ENCODE data around the gene PLPP4. TPM values are rescaled to one million over a fixed set of nuclear protein-coding genes. Genes with fewer than 3 reads are reported as not detected.

Gene PLPP4
- total and polyA plus RNA-seq, 4 donors, result 0.18 to 0.51 TPM; not detected in 2

DNA sequence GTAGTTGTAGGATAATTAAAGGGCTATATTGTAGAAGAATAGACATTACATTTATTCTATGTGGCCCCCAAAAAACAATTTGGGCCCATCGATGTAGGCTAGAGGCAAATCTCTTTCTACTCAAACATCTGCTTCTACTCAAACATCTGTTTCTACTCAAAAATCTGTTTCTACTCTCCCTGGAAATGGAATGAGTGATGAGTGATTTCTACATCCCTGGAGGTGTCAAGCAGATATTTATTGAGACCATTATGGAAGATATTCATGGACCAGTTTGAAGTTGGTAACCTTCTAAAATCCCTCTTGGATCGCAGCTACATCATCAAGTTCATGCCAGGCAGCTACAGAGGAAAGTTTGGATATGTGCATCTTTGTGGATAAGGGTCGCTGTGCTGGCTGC is 5.1 kb upstream of the PLPP4 start:
- WGBS, 2 donors, result 82 to 88% methylated on average over 3 of the region's 3 CpGs
- H3K4me1 ChIP-seq (ENCODE audit: control insufficient read depth in 5 of 5, insufficient read depth in 5 of 5, low read length in 5 of 5), result peaks cover 0 to 3% (median 0%) of the 10 kb centered on the region in 5 donors
- DNase-seq, result no peak
- ATAC-seq (ENCODE audit: insufficient read depth, low FRiP score), result no peak
- H3K27me3 ChIP-seq (ENCODE audit: control insufficient read depth in 3 of 3, insufficient read depth in 3 of 3, low read length in 2 of 3), result peaks cover 0 to 33% (median 12%) of the 10 kb centered on the region in 3 donors
- H3K9ac ChIP-seq (ENCODE audit: insufficient read depth in 1 of 2, low read length in 2 of 2), result no peak overlapping the region
- H3K27ac ChIP-seq (ENCODE audit: low read depth in 1 of 2, low read length in 1 of 2), result no peak overlapping the region
- no peak overlapping the region for H3K4me3 ChIP-seq
- peaks cover 0 to 2% (median 0%) of the 10 kb centered on the region in 4 donors for H3K9me3 ChIP-seq (ENCODE audit: control insufficient read depth in 4 of 4, insufficient read depth in 3 of 4, low read length in 3 of 4)
- TF ChIP-seq, protein P1, sequence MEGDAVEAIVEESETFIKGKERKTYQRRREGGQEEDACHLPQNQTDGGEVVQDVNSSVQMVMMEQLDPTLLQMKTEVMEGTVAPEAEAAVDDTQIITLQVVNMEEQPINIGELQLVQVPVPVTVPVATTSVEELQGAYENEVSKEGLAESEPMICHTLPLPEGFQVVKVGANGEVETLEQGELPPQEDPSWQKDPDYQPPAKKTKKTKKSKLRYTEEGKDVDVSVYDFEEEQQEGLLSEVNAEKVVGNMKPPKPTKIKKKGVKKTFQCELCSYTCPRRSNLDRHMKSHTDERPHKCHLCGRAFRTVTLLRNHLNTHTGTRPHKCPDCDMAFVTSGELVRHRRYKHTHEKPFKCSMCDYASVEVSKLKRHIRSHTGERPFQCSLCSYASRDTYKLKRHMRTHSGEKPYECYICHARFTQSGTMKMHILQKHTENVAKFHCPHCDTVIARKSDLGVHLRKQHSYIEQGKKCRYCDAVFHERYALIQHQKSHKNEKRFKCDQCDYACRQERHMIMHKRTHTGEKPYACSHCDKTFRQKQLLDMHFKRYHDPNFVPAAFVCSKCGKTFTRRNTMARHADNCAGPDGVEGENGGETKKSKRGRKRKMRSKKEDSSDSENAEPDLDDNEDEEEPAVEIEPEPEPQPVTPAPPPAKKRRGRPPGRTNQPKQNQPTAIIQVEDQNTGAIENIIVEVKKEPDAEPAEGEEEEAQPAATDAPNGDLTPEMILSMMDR (IDR thresholded peaks at IDR 0.05; ENCODE audit: control extremely low read depth, extremely low read depth), result no peak
- no peaks in the 10 kb centered on the region for H3K36me3 ChIP-seq (ENCODE audit: control insufficient read depth in 4 of 4, insufficient read depth in 4 of 4, low read length in 4 of 4)

DNA sequence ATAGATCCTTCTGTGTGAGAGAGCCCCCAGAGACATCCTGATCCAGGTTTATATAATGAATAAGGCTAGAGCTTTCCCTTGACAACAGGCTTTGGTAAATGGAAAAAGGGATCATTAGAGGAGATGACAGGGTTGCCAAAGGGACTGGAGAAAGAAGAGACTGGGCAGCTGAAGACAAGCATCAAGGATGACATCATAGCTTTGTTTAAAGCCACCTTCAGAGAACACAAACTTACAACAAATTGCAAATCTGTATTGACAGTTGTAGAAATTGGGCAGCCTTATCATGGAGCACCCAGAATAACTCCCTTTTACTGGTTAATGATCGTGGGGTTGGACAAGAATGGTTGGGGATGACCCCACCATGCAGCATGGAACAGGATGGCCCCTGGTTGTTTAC is 3.7 kb upstream of the PLPP4 start:
- H3K9ac ChIP-seq (ENCODE audit: insufficient read depth in 1 of 2, low read length in 2 of 2), result no peak overlapping the region
- no peak for ATAC-seq (ENCODE audit: insufficient read depth, low FRiP score)
- H3K36me3 ChIP-seq (ENCODE audit: control insufficient read depth in 4 of 4, insufficient read depth in 4 of 4, low read length in 4 of 4), result no peaks in the 10 kb centered on the region
- H3K4me3 ChIP-seq, result no peak overlapping the region
- TF ChIP-seq, protein P1 (IDR thresholded peaks at IDR 0.05; ENCODE audit: control extremely low read depth, extremely low read depth), result no peak
- H3K27me3 ChIP-seq (ENCODE audit: control insufficient read depth in 3 of 3, insufficient read depth in 3 of 3, low read length in 2 of 3), result peaks cover 0 to 45% (median 21%) of the 10 kb centered on the region in 3 donors
- no peak overlapping the region for H3K27ac ChIP-seq (ENCODE audit: low read depth in 1 of 2, low read length in 1 of 2)
- 53 to 80% methylated on average over 1 of the region's 1 CpG for WGBS, 2 donors
- H3K9me3 ChIP-seq (ENCODE audit: control insufficient read depth in 4 of 4, insufficient read depth in 3 of 4, low read length in 3 of 4), result peaks cover 0 to 2% (median 0%) of the 10 kb centered on the region in 4 donors
- H3K4me1 ChIP-seq (ENCODE audit: control insufficient read depth in 5 of 5, insufficient read depth in 5 of 5, low read length in 5 of 5), result peaks cover 0 to 8% (median 0%) of the 10 kb centered on the region in 5 donors
- DNase-seq, result no peak

DNA sequence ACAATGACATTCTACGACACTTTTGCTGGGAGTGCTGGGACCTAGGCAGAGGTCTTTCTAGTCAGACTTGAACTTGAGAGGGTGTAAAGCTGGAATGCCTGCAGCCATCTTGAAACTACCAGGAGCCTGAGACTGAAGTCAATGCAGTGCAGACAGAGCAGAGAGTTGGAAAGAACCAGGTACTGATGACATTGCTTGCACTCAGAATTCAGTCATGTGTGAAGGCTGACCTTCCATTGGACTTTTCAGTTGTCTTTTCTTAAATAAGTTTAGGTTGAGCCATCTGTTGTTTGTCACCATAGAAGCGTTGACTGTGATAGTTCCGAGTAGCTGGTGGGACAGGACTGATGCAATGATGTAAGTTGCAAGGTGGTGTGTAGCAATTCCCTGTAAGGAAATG is 3.1 kb upstream of the PLPP4 start:
- TF ChIP-seq, protein P1 (IDR thresholded peaks at IDR 0.05; ENCODE audit: control extremely low read depth, extremely low read depth), result no peak
- ATAC-seq (ENCODE audit: insufficient read depth, low FRiP score) (no peak), DNase-seq (no peak)
- Histone ChIP-seq H3K36me3 (ENCODE audit: control insufficient read depth in 4 of 4, insufficient read depth in 4 of 4, low read length in 4 of 4) (no peaks in the 10 kb centered on the region), H3K27me3 (ENCODE audit: control insufficient read depth in 3 of 3, insufficient read depth in 3 of 3, low read length in 2 of 3) (peaks cover 0 to 51% (median 27%) of the 10 kb centered on the region in 3 donors), H3K9me3 (ENCODE audit: control insufficient read depth in 4 of 4, insufficient read depth in 3 of 4, low read length in 3 of 4) (peaks cover 0 to 2% (median 0%) of the 10 kb centered on the region in 4 donors), H3K4me3 (no peak overlapping the region), H3K9ac (ENCODE audit: insufficient read depth in 1 of 2, low read length in 2 of 2) (no peak overlapping the region), H3K27ac (ENCODE audit: low read depth in 1 of 2, low read length in 1 of 2) (no peak overlapping the region), H3K4me1 (ENCODE audit: control insufficient read depth in 5 of 5, insufficient read depth in 5 of 5, low read length in 5 of 5) (peaks cover 0 to 8% (median 0%) of the 10 kb centered on the region in 5 donors)
- 62 to 80% methylated on average over 3 of the region's 3 CpGs for WGBS, 2 donors

DNA sequence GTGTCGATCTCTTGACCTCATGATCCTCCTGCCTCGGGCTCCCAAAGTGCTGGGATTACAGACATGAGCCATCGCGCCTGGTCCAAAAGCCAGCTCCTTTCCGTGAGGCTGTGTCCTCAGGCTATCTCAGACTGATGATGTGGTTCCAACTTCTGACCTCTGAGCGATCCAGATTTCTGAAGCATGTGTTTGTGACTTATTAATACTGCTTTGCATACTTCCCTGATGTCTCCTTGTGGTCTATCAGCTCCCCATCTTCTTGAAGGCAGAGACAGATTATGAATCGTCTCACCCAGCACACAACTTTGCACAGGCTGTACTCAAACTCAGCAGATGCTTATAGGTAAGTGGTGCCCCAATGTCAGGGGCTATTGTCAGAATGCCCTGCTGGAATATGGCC is 2.0 kb upstream of the PLPP4 start:
- H3K4me1 ChIP-seq (ENCODE audit: control insufficient read depth in 5 of 5, insufficient read depth in 5 of 5, low read length in 5 of 5), result peaks cover 0 to 8% (median 0%) of the 10 kb centered on the region in 5 donors
- no peak overlapping the region for H3K9ac ChIP-seq (ENCODE audit: insufficient read depth in 1 of 2, low read length in 2 of 2)
- H3K36me3 ChIP-seq (ENCODE audit: control insufficient read depth in 4 of 4, insufficient read depth in 4 of 4, low read length in 4 of 4), result no peaks in the 10 kb centered on the region
- WGBS, 2 donors, result 85 to 90% methylated on average over 7 of the region's 7 CpGs
- no peak for DNase-seq
- H3K9me3 ChIP-seq (ENCODE audit: control insufficient read depth in 4 of 4, insufficient read depth in 3 of 4, low read length in 3 of 4), result peaks cover 0 to 2% (median 0%) of the 10 kb centered on the region in 4 donors
- no peak overlapping the region for H3K27ac ChIP-seq (ENCODE audit: low read depth in 1 of 2, low read length in 1 of 2)
- no peak overlapping the region for H3K4me3 ChIP-seq
- TF ChIP-seq, protein P1 (IDR thresholded peaks at IDR 0.05; ENCODE audit: control extremely low read depth, extremely low read depth), result no peak
- peaks cover 7 to 62% (median 38%) of the 10 kb centered on the region in 3 donors for H3K27me3 ChIP-seq (ENCODE audit: control insufficient read depth in 3 of 3, insufficient read depth in 3 of 3, low read length in 2 of 3)
- no peak for ATAC-seq (ENCODE audit: insufficient read depth, low FRiP score)
